ENCODE data around the gene NR1H4.

- TF ChIP-seq POLR2AphosphoS5 (IDR thresholded peaks at IDR 0.05) (no peak), CTCF (IDR thresholded peaks at IDR 0.05) (no peak)
These were observed 48.3 kb downstream of the NR1H4 start for GRCh38 chr12:100521958-100522357.

Data from breast epithelium (tissue), 3 donors.